Measurements from ENCODE around the gene RIPK1.

The RIPK1 gene

DNA sequence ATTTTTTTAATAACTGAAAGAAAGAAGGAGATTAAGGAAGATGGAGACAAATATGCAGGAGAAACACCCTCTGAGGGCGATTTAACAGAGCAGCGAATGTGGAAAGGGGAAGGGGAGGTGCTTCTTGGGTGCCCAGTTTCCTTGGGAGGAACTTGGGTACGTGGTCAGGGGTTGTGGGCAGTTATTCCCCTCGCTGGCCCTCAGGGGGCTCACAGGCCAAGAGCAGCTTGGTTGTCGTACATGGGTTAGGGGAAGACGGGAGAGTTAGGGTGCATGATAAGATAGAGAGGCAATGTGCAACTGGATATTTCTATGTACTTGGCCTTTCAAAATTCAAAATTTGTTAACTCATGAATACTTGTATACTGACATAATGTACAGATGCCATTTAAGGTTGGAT, 96.1 kb downstream of the RIPK1 start:
- no peaks in the 10 kb centered on the region for H3K27me3 ChIP-seq (ENCODE audit: control insufficient read depth, insufficient read depth, low read length)

More for the DNA sequence above, 96.1 kb downstream of the RIPK1 start:
- Histone ChIP-seq H3K4me3 (ENCODE audit: low read length) (no peak overlapping the region), H3K36me3 (ENCODE audit: control insufficient read depth, insufficient read depth, low read length) (no peaks in the 10 kb centered on the region), H3K4me1 (ENCODE audit: control insufficient read depth, insufficient read depth, low read length) (peaks cover 24% of the 10 kb centered on the region), H3K9me3 (ENCODE audit: control insufficient read depth, low read length) (no peaks in the 10 kb centered on the region), H3K9ac (ENCODE audit: low read length) (no peak overlapping the region)

All from mucosa of stomach (tissue), 1 donor.